Endometrial microvascular endothelial cells (primary cell): ENCODE results near the gene ENHO. TPM values are rescaled to one million over a fixed set of nuclear protein-coding genes. Genes with fewer than 3 reads are reported as not detected.
"Not testable (repeated sequence)": the region's sequence is repeated elsewhere in the genome, so short reads cannot be mapped to it uniquely, and the experiment has no call there.

Source experiments
- in situ Hi-C: cut with HindIII; loops from 2 replicates; pipeline ENCODE4 v1.10.0; 2017; ENCODE audit warnings: low sequenced_read_pairs, low pct_unique_long_range_greater_than_20kb; ENCODE audit errors: inconsistent ontology term
- total RNA-seq: library from RNA; depleted of rRNA; stranded (reverse); fragments of >200 nt; gene quantifications from one replicate; pipeline ENCODE4 v1.2.3, GENCODE V29; 2015; ENCODE audit errors: inconsistent ontology term

Gene ENHO
- total RNA-seq, 1 donor from 2014 or later: 0.09 TPM

DNA sequence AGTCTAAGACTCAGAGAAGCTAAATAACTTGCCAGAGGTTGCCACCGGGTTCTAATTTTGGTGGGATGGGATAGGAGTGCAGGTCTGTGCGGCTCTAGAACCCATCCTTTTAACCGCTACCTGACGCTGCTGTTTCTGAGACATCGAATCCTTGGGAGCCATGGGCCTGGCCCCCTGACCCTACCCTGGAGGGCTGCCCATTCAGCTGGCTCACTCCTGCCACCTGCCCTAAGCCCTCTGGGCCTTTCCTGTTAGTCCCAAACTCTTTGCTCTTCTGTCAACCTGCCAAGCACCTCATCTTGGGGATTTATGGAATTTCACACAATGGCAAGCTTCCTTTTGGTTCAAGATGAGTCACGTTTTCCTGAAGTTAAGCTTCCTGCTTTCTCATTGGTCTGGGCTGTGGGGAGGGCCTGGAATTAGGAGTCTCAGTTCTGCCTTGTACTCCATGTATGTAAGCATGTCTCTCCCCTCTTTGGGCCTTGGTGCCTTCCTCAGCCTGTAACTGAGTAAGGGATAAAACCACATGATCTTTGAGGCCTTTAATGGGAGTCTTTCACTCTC is 26.6 kb downstream of the ENHO start:
- in situ Hi-C loops: no loop called here

DNA sequence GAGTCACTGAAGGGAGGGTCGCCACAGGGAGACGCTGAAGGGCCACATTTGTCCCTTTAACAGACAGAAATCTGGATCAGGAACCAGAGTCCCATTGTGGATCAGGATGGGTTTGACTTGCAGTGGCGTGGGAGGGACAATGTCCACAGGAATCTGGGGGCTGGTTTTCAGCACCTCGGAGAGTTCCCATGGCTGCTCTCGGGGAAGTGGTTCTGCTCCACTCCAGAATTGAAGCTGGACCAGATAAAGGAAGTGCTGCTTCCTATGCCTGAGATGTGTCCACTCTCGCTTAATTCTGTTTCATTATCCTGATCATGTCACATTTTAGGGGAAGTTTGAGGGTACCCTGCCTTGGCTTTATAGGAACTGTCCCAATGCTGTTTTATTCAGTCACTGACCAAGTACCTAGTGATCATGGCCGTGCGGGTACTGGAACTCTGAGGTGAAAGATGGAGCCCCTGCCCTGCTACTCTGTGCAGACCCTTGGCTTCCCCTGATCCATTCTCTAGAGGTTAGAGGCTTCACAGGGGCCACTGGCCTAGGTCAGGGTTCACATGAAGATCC is 28.7 kb downstream of the ENHO start:
- in situ Hi-C loops: no loop called here

DNA sequence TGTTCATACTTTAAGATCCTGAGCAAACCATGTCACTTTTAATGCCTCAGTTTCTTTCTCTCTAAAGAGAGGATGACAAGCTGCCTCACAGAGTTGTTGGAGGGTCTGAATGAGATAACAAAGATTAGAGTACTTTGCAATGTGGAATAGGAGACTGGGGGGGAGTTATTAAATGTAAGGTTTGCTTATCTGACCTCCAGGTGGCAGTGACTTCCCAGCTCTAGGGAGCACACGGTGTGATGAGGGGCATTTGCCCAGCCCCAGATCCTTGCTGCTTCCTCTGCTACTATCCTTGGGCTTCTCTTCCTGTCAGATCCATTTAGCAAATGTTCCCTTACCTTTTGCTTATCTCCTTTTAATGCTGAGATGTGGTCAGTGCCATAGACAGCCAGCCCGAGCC is 30.7 kb downstream of the ENHO start:
- in situ Hi-C loops: no loop called here

DNA sequence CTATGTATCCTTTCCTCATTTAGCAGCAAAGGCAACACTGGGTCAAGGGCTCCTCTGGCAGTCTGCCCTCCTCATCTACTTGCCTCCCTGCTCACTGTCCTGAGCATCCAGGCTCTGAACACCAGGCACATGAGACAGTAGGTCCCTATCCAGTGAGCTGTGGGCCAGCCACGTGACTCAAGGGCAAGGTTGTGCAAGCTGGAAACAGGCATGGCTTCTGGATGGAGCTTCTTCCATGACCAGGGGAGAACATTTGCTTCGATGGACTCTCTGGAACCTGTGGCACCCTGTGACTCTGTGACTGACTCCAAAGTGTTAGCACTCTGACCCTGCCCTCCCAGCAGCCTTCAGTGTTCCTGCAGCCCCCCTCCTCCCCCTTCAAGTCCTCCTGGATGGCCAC is 31.2 kb downstream of the ENHO start:
- in situ Hi-C loops: no loop called here

DNA sequence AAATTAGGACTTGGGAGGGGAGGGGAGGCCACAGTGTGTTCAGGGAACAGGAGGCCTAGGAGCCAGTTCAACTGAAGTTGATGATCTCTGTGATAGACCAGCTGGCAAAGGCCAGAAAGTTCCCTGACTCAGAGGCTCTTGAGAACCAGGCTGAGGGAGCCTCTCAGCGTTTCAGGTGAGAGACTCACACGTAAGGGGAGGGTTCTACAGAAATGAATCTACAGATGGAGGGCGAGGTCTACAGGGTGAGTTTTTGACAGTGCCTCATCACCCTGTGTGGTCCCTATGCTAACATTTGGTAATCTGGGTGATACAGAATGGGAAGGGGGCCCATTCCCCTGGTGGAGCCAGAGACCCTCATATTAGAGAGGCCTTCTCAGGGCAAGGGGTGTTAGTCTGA is 32.0 kb downstream of the ENHO start:
- in situ Hi-C loops: no loop called here

DNA sequence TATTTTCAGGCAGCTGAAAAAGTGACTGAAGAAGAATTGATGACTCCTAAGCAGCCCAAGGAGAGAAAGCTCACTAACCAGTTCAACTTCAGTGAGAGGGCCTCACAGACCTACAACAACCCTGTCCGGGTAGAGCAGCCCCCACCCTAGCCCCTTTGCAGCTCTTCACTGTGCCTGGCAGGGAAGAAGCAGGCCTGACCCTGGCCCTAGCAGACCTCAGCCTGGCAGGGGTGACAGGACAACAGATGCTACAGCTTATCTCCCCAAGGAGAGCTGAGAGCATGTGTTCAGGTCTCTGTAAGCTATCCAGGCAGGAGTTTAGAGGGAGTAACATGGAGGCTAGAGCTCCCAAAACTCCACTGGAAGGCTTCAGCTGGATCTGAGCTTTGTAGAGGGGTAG is 32.4 kb downstream of the ENHO start:
- in situ Hi-C loops: no loop called here

DNA sequence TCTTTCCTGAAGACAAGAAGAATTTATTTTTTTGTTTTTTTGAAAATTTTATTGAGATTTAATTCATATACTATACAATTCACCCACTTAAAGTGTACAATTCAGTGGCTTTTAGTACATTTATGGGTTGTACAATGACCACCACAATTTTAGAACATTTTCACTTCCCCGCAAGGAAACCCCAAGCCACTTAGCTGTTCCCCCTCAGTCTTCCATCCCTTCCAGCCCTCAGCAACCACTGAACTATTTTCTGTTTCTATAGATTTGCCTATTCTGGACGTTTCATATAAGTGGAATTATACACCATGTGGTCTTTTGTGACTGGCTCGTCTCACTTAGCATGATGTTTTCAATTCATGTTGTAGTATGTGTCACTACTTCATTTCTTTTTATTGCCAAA is 36.2 kb downstream of the ENHO start:
- in situ Hi-C loops: no loop called here

DNA sequence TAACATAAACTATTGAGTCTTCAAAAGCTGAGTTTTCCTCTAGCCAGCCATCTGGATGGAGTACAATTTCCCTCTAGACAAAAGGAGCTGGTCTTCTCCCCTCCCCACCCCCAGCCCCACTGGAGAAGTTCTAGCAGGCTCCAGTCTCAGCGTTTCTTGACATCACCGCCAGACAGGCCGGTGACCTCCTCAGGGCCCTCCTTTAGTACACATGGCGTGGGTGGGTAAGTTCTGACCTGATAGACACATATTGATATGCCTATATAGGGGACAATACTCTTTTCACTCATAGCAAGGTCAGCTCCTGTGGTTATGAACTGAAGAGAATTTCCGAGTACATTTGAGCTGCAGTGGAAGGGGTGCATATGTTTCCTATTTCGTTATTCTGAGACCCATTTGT is 37.0 kb downstream of the ENHO start:
- in situ Hi-C loops: no loop called here

DNA sequence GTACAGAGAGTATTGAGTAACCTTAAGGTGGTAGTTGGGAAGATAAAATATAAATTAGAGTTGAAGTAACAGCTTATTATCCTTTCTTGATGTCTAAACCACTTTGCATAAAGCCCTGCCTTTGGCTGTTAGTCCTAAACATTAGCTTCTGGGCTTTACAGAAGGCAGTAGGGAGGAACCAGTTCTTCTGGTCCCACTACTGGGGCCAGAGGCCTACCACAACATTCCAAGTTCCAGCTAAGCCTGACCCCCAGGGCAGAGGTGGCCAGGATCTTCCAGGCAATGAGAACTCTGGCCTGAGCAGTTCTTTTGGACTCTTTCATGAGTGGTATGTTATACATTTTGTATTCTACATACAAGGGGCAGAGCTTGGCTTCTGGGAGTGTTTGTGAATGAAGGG is 38.1 kb downstream of the ENHO start:
- in situ Hi-C loops: no loop called here

DNA sequence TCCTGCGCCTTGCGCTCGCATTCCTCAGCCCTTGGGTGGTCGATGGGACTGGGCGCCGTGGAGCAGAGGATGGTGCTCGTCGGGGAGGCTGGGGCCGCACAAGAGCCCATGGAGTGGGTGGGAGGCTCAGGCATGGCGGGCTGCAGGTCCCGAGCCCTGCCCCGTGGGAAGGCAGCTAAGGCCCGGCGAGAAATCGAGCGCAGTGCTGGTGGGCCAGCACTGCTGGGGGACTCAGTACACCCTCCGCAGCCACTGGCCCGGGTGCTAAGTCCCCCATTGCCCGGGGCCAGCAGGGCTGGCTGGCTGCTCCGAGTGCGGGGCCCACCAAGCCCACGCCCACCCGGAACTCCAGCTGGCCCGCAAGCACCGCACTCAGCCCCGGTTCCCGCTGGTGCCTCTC is 40.0 kb downstream of the ENHO start:
- in situ Hi-C loops: not testable (repeated sequence)

DNA sequence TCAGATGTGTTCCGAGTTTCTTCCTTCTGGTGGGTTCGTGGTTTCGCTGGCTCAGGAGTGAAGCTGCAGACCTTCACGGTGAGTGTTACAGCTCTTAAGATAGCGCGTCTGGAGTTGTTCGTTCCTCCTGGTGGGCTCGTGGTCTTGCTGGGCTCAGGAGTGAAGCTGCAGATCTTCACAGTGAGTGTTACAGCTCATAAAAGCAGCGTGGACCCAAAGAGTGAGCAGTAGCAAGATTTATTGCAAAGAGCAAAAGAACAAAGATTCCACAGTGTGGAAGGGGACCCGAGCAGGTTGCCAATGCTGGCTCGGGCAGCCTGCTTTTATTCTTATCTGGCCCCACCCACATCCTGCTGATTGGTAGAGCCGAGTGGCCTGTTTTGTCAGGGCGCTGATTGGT is 41.2 kb downstream of the ENHO start:
- in situ Hi-C loops: not testable (repeated sequence)

DNA sequence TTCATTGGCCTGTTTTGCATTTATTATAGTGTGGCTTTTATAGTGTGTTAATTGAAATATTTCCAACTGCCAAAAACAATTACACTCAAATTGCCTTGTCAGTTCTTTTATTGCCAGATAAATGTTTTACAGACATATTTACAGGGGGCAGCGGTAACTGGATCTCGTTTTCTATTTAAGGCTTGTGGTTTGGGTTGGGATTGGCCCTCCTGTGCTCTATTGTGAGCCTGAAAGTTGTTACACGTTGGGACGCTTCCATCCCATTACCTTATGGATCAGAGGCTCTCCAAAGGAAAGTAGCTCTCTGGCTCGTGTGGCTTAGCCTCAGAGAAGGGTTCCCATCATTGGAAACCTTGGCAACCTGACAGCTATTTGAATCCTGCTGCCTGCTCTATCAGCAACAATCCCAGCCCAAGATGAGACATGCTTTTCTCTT is 43.3 kb downstream of the ENHO start:
- in situ Hi-C loops: no loop called here

DNA sequence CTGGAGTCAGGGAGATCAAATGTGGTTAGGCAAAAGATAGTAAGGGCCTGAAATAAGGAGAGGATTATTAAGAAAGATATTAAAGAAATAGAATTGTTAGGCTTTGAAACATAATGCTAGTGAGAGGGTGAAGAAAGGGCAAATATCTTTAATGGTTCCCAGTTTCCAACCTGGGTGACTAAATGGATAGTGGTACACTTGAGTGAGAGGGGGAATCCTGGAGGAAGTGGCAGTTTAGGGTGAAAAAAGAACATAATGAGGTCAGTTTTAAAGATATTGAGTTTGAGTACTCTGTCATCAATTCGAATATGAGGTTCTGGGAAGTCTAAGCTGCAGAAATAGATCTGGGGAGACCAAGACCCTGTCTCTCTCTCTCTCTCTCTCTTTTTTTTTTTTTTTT is 45.2 kb downstream of the ENHO start:
- in situ Hi-C loops: no loop called here

DNA sequence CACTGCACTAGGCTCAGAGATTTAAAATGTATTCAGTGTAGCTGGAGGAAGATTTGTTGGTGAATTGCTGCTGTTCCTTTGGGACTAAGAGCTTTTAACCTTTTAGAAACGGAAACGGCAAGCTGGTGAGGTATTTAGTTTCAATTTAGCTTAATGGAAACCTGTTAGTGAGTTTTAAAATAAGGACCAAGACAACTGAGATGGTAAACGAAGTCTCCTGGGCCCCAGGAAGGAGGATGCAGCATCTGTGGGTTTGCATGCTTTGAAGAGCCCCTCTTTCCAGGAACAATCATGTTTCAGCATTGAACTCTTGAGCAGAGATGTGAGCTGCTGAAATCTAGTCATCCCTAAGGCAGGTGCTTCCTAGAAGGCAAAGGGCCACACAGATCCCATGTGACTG is 47.7 kb downstream of the ENHO start:
- in situ Hi-C loops: no loop called here

Other genes with a start within 250 kb of the ENHO start
- 3.7 TPM for gene KIF24, start 193.7 kb downstream of the ENHO start, total RNA-seq
- 57.6 TPM for gene NUDT2, start 193.4 kb downstream of the ENHO start, total RNA-seq
- gene MYORG, start 146.1 kb downstream of the ENHO start, total RNA-seq: 10.4 TPM
- 22.7 TPM for gene FAM219A, start 64.4 kb downstream of the ENHO start, total RNA-seq
- gene DNAI1, start 64.2 kb downstream of the ENHO start, total RNA-seq: not detected
- gene CNTFR, start 66.7 kb upstream of the ENHO start, total RNA-seq: not detected
- 39.7 TPM for gene RPP25L, start 89.1 kb upstream of the ENHO start, total RNA-seq
- gene DCTN3, start 97.5 kb upstream of the ENHO start, total RNA-seq: 101 TPM
- 0.09 TPM for gene ARID3C, start 106.1 kb upstream of the ENHO start, total RNA-seq
- 163 TPM for gene SIGMAR1, start 114.8 kb upstream of the ENHO start, total RNA-seq
- gene GALT, start 123.7 kb upstream of the ENHO start, total RNA-seq: 20.5 TPM
- 5.8 TPM for gene IL11RA, start 129.2 kb upstream of the ENHO start, total RNA-seq
- gene CCL27, start 139.7 kb upstream of the ENHO start, total RNA-seq: not detected
- not detected for gene CCL19, start 168.3 kb upstream of the ENHO start, total RNA-seq
- gene CCL21, start 187.1 kb upstream of the ENHO start, total RNA-seq: not detected